IPS DF 19.7 (cell line): ENCODE results near the gene SNX6.
"Not testable (repeated sequence)": the region's sequence is repeated elsewhere in the genome, so short reads cannot be mapped to it uniquely, and the experiment has no call there.

Experiments
- DNase-seq: peaks from one replicate; pipeline ENCODE4 v3.0.0-alpha.2; 2013; ENCODE audit warnings: low read depth, low spot score

SNX6 gene

GRCh38 chr14:34634360-34634771 is 4.4 kb upstream of the SNX6 start:
- not testable (repeated sequence) for DNase-seq

DNA sequence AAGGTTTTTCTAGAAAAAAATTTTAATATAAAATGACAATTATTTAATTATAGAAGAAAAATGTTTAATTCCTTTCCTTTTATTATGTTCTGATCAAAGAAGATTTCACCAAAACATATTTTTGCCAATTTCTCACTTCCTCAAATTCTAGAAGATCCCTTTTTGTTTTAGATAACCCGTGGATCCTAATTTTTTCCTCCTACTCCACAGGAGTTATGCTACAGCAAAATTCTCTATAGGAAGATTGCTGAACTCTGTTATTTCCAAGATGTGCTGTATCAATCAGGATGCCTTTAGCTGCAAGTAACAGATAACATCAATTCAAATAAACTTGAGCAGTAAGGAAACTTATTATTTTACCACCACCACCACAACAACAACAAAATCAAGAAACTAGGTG is 3.8 kb upstream of the SNX6 start:
- no peak for DNase-seq

- no peak for DNase-seq
Measured at GRCh38 chr14:34632411-34632978, 2.5 kb upstream of the SNX6 start.

DNA sequence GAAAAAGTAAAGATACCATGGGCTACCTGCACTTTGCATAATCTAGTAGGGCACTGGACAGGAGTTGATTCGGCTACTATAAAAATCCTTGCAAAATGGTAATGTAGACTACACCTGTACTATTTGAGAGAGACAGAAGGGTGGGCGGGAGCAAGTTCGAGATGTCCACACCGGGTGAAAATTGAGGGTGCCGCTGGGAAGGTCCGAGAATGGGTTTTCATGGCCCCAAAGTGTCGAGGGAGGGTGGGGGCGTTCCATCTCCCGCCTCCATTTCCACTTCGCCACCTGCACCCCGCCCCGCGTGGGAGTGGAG is 648 bp downstream of the SNX6 start:
- DNase-seq = no peak

GRCh38 chr14:34628681-34629135 is 1.2 kb downstream of the SNX6 start:
- no peak for DNase-seq

- no peak for DNase-seq
Measured at GRCh38 chr14:34623506-34623905, 6.4 kb downstream of the SNX6 start.

GRCh38 chr14:34620839-34621238 is 9.1 kb downstream of the SNX6 start:
- DNase-seq = no peak

DNA sequence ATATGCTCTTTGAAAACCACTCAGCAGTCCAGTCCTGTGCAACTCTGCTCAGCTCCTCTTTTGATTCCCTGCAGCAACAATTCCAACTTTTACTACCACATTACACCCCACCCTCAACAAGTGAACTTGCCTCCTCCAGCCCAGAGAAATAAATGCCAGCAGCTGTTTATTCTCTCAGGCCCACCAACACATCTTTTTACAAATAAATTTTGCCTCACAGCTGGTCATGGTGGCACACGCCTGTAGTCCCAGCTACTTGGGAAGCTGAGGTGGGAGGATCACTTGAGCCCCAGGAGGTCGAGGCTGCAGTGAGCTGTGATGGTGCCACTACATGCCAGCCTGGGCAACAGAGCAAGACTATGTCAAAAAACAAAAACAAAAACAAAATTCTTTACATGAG is 9.8 kb downstream of the SNX6 start:
- no peak for DNase-seq

DNA sequence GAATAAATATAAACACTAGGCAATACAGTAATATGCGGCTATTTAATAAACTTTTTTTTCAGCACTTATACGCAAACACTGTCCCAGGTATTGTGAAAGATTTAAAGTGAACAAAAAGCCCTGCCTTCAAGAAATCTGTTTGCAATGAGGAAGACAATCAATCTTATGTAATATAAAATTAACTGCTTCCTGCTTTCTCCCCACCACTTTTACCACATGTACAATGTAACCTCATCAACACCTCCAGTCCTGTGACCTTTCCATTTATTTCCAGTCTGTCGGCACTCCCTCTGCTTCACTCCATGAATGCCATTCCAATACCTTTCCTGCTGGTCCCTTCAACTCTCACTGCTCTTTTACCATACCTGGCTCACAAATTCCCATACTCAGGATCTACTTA is 10.5 kb downstream of the SNX6 start:
- DNase-seq = no peak

DNA sequence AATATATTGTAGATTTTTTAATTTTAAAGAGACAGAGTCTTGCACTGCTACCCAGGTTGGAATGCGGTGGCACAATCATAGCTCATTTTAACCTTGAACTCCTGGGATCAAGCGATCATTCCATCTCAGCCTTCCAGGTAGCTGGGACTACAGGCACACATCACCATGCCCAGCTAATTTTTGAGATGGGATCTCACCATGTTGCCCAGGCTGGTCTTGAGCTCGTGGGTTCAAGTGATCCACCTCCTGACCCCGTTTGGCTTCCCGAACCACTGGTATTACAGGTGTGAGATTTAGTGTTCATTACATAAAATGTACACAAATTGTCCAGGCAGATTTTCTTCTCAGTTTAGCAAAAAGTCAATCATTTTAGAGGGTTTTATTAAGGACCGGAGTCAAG is 13.6 kb downstream of the SNX6 start:
- no peak for DNase-seq

DNA sequence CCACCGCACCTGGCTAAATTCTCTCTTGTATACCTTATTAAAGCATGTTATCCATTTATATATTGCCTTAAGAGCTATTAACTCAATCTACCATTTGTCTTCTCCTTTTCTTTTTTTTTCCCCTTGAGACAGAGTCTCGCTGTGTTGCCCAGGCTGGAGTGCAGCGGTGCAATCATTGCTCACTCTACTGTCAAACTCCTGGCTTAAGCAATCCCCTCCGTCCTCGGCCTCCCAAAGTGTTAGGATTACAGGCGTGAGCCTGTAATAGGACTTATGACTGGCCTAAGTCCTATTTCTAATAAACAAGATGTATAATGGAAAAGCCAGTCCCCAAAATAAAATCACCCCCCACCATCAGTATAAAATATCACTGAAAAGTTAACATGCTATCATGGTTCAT is 14.4 kb downstream of the SNX6 start:
- no peak for DNase-seq

DNA sequence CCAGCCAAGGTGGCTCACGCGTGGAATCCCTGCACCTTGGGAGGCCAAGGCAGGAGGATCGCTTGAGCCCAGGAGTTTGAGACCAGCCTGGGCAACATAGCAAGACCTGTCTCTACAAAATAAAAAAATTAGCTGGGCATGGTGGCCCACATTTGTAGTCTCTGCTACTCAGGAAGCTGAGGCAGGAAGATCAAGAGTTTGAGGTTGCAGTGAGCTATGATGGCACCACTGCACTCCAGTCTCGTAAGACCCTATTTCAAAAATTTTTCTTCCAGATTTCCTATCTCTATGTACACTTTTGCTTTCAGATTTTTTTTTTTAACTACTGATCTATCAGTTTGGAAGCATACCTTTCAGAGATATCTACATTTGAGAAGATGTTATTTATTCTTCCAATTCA is 15.3 kb downstream of the SNX6 start:
- DNase-seq = no peak

DNA sequence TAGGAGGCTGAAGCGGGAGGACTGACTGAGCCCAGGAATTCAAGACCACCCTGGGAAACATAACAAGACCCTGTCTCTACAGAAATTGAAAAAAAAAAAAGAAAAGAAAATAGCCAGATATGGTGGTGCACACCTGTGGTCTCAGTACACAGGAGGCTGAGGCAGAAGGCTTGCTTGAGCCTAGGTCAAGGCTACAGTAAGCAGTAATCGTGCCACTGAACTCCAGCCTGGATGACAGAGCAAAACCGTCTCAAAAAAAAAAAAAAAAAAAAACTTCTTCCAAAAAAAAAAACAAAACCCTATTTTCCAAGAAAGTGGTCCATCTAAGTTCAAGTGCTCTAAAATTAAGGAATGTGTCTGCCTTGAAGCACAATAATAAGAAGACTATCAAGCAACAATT is 19.8 kb downstream of the SNX6 start:
- DNase-seq = no peak

DNA sequence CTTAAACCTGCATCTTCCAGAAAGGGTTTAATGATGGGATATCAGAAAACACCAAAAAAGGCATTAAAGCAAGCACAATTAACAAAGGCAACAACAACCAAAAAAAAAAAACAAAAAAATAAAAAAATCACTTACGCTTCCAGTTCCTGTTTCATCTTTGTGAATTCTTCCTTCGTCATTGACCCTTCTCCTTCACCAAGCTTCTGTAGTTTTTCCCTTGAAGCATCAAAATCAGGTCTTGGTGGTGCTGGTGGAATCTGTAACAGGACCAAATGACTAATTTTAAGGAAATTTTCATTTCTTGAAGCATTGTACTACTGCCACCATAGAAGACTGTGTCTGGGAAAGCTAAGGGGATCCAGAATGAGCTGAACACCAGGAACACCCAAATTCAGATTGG is 24.5 kb downstream of the SNX6 start:
- DNase-seq = no peak

GRCh38 chr14:34604995-34605394 is 25.0 kb downstream of the SNX6 start:
- DNase-seq = no peak

- no peak for DNase-seq
Measured at GRCh38 chr14:34596891-34597290, 33.1 kb downstream of the SNX6 start.

DNA sequence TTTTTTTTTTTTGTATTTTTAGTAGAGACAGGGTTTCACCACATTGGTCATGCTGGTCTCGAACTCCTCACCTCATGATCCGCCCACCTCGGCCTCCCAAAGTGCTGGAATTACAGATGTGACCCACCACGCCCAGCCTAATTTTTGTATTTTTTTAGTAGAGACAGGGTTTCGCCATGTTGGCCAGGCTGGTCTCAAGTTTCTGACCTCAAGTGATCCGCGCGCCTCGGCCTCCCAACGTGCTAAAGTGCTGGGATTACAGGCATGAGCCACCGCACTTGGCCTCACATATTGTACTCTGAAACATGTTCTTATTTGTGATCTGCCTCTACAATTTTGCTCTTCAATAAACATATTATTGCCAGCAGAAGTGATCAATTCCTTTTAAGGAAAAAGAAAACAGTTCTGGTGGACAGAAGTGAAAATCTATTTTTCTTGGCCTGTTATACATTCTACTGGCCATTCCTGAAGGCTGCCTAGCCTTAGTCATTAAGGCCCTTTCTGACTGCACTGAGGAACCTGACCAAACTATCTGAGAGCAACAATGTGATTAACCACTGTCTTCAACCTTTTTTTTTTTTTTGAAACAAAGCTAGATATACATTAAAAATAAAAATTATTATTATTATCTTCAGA is 36.1 kb downstream of the SNX6 start:
- no peak for DNase-seq

- no peak for DNase-seq
Measured at GRCh38 chr14:34592623-34593022, 37.3 kb downstream of the SNX6 start.

DNA sequence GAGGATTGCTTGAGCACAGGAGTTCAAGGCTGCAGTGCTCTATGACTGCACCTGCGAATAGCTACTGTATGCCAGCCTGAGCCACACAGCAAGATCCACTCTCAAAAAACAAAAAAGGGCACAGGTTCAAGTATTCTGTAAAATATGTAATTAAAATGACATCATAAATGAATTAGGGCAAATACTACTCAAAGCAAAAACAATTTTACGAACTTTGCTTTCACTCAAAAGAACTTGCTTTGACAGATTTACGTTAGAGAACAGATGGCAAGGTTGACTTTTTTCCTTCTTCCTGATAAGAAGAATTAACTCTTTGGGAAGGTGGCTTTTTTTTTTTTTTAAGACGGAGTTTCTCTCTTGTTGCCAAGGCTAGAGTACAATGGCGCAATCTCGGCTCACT is 46.4 kb downstream of the SNX6 start:
- no peak for DNase-seq

- no peak for DNase-seq
Measured at GRCh38 chr14:34582117-34582680, 47.7 kb downstream of the SNX6 start.

DNA sequence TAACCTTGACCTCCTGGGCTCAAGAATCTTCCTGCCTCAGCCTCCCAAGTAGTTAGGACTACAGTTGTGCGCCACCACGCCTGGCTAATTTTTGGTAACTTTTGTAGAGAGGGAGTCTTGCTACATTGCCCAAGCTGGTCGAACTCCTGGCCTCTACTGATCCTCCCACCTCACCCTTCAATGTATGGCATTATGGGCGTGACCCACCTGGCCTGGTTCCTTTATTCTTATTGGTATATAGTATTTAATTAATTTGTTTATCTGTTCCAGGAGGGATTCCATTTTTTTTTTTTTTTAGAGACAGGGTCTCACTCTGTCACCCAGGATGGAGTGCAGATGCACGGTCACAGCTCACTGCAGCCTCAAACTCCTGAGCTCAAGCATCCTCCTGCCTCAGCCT is 49.6 kb downstream of the SNX6 start:
- DNase-seq = no peak

DNA sequence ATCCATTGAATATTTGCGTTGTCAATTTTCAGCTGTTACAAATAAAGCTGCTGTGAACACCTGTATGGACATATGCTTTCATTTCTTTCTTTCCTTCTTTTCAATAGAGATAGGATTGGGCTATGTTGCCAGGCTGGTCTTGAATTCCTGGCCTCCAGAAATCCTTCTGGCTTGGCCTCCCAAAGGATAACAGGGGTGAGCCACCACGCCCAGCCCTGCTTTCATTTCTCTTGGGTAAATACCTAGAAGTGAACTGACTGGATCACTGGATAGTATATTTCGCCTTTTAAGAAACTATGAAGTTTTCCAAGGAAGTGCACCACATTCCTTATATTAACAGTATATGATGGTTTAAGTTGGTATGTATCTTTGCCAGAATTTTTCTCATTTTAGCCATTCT is 58.2 kb downstream of the SNX6 start:
- DNase-seq = no peak

DNA sequence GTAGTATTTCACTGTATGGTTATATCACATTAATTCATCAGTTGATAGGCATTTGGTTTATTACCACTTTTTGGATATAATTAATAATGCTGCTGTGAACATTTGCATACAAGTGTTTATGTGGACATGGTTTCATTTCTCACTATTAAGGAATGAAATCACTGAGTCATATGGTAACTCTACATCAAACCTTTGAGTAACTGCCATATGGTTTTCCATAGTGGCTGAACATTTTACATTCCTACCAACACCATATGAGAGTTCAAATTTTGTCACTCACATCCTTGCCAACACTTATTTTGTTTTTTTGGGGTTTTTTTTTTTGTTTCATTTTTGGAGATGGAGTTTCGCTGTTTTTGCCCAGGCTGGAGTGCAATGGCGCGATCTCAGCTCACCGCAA is 60.2 kb downstream of the SNX6 start:
- no peak for DNase-seq

- no peak for DNase-seq
Measured at GRCh38 chr14:34568803-34569202, 61.1 kb downstream of the SNX6 start.
